Retina (tissue), 1 donor: ENCODE results near the gene LHFPL3.

ENCODE experiments used
- DNase-seq: peaks from one replicate; pipeline ENCODE4 v3.0.0-alpha.2; 2016

The LHFPL3 gene

GRCh38 chr7:104604706-104605105 is 276.3 kb downstream of the LHFPL3 start:
- DNase-seq, result peak; percentile 16

- no peak for DNase-seq
Measured at GRCh38 chr7:104621321-104621720, 292.9 kb downstream of the LHFPL3 start.

GRCh38 chr7:104625956-104626355 is 297.6 kb downstream of the LHFPL3 start:
- no peak for DNase-seq

- peak; percentile 23 for DNase-seq
Measured at GRCh38 chr7:104627516-104627915, 299.1 kb downstream of the LHFPL3 start.

- no peak for DNase-seq
Measured at GRCh38 chr7:104628017-104628416, 299.6 kb downstream of the LHFPL3 start.

GRCh38 chr7:104629408-104629807 is 301.0 kb downstream of the LHFPL3 start:
- DNase-seq, result peak; percentile 31

GRCh38 chr7:104640506-104640905 is 312.1 kb downstream of the LHFPL3 start:
- no peak for DNase-seq

- DNase-seq, result no peak
Measured at GRCh38 chr7:104642560-104642959, 314.2 kb downstream of the LHFPL3 start.

GRCh38 chr7:104643587-104644217 is 315.3 kb downstream of the LHFPL3 start:
- DNase-seq, result no peak

GRCh38 chr7:104650991-104651640 is 322.7 kb downstream of the LHFPL3 start:
- DNase-seq, result no peak

GRCh38 chr7:104652434-104652833 is 324.0 kb downstream of the LHFPL3 start:
- DNase-seq, result no peak

- no peak for DNase-seq
Measured at GRCh38 chr7:104652865-104653264, 324.5 kb downstream of the LHFPL3 start.

- no peak for DNase-seq
Measured at GRCh38 chr7:104653825-104654401, 325.5 kb downstream of the LHFPL3 start.

GRCh38 chr7:104655592-104655991 is 327.2 kb downstream of the LHFPL3 start:
- DNase-seq, result no peak

GRCh38 chr7:104656467-104656866 is 328.1 kb downstream of the LHFPL3 start:
- no peak for DNase-seq

GRCh38 chr7:104657134-104657533 is 328.7 kb downstream of the LHFPL3 start:
- DNase-seq, result no peak

GRCh38 chr7:104661575-104661974 is 333.2 kb downstream of the LHFPL3 start:
- no peak for DNase-seq

- no peak for DNase-seq
Measured at GRCh38 chr7:104664648-104665047, 336.2 kb downstream of the LHFPL3 start.

GRCh38 chr7:104677587-104677986 is 349.2 kb downstream of the LHFPL3 start:
- no peak for DNase-seq

GRCh38 chr7:104679085-104679484 is 350.7 kb downstream of the LHFPL3 start:
- DNase-seq, result no peak

- no peak for DNase-seq
Measured at GRCh38 chr7:104686286-104686685, 357.9 kb downstream of the LHFPL3 start.

- DNase-seq, result no peak
Measured at GRCh38 chr7:104694710-104695109, 366.3 kb downstream of the LHFPL3 start.

- no peak for DNase-seq
Measured at GRCh38 chr7:104695563-104695962, 367.2 kb downstream of the LHFPL3 start.

- no peak for DNase-seq
Measured at GRCh38 chr7:104700336-104700735, 371.9 kb downstream of the LHFPL3 start.
